HFF-Myc (cell line): ENCODE data around the gene ARHGEF38.

Experiments used
- DNase-seq: peaks from one replicate; pipeline ENCODE4 v3.0.0-alpha.2; 2011; ENCODE audit warnings: low read depth; ENCODE audit errors: extremely low read depth
- H3K4me3 ChIP-seq: replicated peaks from 2 replicates; pipeline ENCODE4 v1.5.1; 2011; ENCODE audit warnings: low read depth, mild to moderate bottlenecking, control low read depth, low read length
- CTCF ChIP-seq: IDR thresholded peaks from 2 replicates; pipeline ENCODE4 v1.5.1; 2012; ENCODE audit warnings: mild to moderate bottlenecking, low read depth, low read length, control low read depth; ENCODE audit errors: missing control alignments

Gene ARHGEF38

DNA sequence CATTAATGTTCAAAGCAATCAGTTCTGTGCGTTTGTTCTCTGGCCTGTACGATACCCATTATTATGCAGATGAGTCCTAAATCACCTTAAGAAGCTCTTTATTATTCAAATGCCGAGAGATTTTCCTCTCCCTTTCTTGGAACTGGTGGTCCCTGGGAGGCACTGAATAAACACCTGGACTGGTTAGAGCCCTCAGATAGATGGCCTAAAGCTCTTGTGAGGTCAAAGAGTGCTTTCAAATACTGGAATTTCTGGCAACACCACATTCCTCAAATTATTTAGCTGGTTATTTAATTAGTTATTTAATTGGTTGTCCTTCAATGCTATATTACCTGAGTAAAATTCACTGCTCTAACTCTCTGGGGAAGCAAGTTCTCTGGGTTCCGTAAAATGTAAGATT is 3.0 kb downstream of the ARHGEF38 start:
- no peak overlapping the region for H3K4me3 ChIP-seq
- TF ChIP-seq CTCF = no peak
- no peak for DNase-seq

GRCh38 chr4:105556206-105556605 is 3.8 kb downstream of the ARHGEF38 start:
- no peak for DNase-seq
- no peak overlapping the region for H3K4me3 ChIP-seq
- TF ChIP-seq CTCF = no peak

GRCh38 chr4:105558277-105558676 is 5.9 kb downstream of the ARHGEF38 start:
- DNase-seq = no peak
- TF ChIP-seq CTCF = no peak
- H3K4me3 ChIP-seq = no peak overlapping the region

DNA sequence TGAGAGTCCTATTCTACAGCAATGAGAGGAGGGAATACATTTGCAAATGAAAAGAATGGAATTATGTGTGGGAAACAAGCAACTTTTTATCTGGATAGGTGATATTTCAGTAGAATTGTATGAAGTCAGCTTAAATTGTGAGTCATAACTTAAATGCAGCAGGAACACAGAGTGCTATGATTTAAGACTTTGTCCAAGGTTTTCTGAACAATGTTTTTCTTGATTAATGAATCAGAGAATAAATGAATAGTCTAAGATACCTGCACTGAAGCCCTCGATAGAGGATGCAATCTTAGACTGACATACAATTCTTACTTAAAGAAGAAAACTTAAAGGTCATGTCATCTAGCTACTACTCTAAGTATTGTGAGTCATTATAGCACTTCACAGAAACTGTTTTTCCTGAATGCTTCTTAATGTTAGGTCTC is 8.0 kb downstream of the ARHGEF38 start:
- H3K4me3 ChIP-seq = no peak overlapping the region
- DNase-seq = no peak
- TF ChIP-seq CTCF = no peak

- H3K4me3 ChIP-seq = no peak overlapping the region
- no peak for TF ChIP-seq CTCF
- no peak for DNase-seq
Observed at GRCh38 chr4:105563352-105563751, 10.9 kb downstream of the ARHGEF38 start.

- H3K4me3 ChIP-seq = no peak overlapping the region
- DNase-seq = no peak
- no peak for TF ChIP-seq CTCF
Observed at GRCh38 chr4:105568584-105568983, 16.2 kb downstream of the ARHGEF38 start.
